ENCODE results near the gene HSPBAP1.

Gene HSPBAP1

GRCh38 chr3:122810734-122811133 is 17.1 kb upstream of the HSPBAP1 start:
- TF ChIP-seq, protein P1, sequence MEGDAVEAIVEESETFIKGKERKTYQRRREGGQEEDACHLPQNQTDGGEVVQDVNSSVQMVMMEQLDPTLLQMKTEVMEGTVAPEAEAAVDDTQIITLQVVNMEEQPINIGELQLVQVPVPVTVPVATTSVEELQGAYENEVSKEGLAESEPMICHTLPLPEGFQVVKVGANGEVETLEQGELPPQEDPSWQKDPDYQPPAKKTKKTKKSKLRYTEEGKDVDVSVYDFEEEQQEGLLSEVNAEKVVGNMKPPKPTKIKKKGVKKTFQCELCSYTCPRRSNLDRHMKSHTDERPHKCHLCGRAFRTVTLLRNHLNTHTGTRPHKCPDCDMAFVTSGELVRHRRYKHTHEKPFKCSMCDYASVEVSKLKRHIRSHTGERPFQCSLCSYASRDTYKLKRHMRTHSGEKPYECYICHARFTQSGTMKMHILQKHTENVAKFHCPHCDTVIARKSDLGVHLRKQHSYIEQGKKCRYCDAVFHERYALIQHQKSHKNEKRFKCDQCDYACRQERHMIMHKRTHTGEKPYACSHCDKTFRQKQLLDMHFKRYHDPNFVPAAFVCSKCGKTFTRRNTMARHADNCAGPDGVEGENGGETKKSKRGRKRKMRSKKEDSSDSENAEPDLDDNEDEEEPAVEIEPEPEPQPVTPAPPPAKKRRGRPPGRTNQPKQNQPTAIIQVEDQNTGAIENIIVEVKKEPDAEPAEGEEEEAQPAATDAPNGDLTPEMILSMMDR (IDR thresholded peaks at IDR 0.05) = no peak

GRCh38 chr3:122803977-122804376 is 10.3 kb upstream of the HSPBAP1 start:
- TF ChIP-seq, protein P1 (IDR thresholded peaks at IDR 0.05) = no peak

GRCh38 chr3:122802323-122802722 is 8.7 kb upstream of the HSPBAP1 start:
- TF ChIP-seq, protein P1 (IDR thresholded peaks at IDR 0.05) = no peak

DNA sequence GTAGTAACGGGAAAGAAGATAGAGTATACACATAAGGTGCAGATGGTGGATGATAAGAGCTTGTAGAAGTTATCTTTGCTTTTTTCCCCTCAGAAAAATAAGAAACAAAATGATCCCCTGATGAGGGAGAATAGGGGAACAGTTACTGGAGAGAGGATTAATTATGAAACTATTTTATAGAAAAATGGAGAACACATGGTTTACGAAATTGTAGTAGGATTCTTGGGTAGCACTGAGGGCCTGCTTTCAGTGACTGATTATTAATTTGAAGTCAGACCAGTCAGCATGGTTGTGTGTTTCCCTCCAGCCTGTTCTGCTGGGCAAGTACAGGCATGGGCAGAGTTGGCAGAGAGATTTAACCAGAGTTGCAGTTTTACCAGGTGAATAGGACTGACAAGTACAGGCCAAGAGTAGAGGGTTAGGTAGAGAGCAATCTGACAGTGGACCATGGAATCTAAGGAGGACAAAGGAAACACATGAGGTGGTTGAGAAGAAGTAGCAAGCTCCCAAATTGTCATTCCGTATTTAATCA is 7.1 kb upstream of the HSPBAP1 start:
- TF ChIP-seq, protein P1 (IDR thresholded peaks at IDR 0.05) = no peak

DNA sequence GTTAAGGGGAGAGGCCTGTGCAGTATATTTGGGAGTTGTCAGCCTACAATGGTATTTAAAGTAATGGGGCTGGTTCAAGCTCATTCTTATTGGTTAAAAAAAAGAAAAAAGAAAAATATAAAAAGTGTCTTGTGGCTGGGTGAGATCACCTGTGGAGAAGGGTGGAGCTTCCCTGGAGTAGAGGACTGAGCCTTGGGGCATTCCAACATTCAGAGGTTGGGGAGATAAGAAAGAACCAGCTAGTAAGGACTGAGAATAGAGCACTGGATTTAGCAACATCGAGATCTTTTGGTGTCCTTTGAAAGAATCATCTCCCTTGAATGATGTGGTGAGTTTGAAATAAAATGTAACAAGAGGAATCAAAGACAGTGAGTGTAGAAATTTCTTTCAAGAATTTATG is 6.4 kb upstream of the HSPBAP1 start:
- TF ChIP-seq, protein P1 (IDR thresholded peaks at IDR 0.05) = no peak

DNA sequence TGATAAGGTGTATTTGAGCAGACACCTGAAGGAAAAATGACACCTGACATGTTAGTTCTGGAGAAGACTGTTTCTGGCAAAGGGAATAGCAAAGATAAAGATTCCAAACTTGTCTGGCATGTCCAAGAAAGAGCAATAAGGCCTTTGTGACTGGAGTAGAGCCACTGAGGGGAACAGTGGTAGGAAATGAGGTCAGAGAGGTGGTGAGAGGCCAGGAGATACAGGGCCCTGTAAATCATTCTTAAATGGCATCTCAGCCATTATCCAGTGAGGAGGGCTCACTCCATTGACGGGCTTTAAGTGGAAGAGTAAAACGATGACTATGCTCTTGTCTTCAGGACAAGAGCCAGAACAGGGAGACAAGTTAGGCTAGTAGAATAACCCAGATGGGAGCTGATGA is 5.7 kb upstream of the HSPBAP1 start:
- TF ChIP-seq, protein P1 (IDR thresholded peaks at IDR 0.05) = no peak

DNA sequence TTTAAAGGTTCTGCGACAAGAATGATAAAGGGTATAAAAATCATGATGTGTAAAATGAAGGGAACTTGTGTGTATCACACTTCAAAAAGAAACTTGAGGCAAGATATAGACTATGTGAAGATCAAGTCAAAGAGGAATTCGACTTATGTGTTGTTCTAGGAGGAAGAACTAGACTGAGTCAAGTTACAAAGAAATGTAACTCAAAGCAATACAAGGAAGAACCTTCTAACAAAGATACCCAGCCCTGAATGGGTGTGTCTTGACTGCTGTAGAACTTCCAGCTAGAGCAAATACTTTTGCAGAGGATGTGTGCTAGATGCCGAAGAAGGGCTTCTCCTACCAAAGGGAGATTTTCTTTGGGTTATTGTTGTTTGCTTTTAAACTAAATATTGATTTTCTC is 3.7 kb upstream of the HSPBAP1 start:
- TF ChIP-seq, protein P1 (IDR thresholded peaks at IDR 0.05) = no peak

DNA sequence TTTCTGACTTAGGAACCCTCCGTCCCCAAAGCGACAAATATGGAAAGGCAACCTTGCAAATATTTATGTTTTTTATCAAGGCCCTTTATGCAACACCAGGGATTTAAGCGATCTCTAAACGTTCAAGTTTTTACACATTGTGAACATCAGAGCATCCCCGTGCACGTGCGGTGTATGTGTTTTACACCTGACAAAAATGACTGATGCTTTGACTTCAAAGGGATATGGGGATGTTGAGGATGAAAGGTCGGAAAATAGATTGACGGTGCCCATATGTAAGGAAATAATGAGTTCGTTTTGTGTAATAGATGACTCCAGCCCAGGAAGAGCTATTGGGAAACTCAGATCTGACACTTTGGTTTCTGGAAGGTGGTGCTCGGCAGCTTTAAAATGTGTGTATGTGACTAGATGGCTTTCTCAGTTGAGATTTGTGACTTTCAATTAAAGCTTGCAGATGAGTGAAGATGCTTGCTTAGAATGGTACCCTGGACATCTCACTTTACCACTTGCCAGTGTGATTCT is 2.1 kb upstream of the HSPBAP1 start:
- TF ChIP-seq, protein P1 (IDR thresholded peaks at IDR 0.05) = no peak

Data from LNCAP (cell line).